Adipose tissue (tissue), 3 donors: Measurements from ENCODE around the gene CADPS. TPM values are rescaled to one million over a fixed set of nuclear protein-coding genes. Genes with fewer than 3 reads are reported as not detected.

Experiments used
- H3K27ac ChIP-seq: one replicate; pipeline ENCODE4 v1.5.1; 2013; ENCODE audit warnings: low read depth, low read length
- WGBS, 3 donors: extraction: QIAGEN DNeasy Blood & Tissue Kit; methylation state at CpG; one replicate each; pipeline ENCODE4 v1.1.7; 2013; 5-methylcytosine and 5-hydroxymethylcytosine counted together
- polyA plus RNA-seq, 3 donors: library from polyadenylated mRNA; stranded (reverse); fragments of 200-250 nt; gene quantifications; one replicate each; pipeline ENCODE4 v1.2.3, GENCODE V29; 2013
- donor health status: healthy with polysubstance abuse.
- donor health status: Bipolar disorder and iron deficiency.
- donor health status: healthy.

The CADPS gene
- polyA plus RNA-seq, 3 donors: 0.04 to 10.5 TPM; not detected in 1

DNA sequence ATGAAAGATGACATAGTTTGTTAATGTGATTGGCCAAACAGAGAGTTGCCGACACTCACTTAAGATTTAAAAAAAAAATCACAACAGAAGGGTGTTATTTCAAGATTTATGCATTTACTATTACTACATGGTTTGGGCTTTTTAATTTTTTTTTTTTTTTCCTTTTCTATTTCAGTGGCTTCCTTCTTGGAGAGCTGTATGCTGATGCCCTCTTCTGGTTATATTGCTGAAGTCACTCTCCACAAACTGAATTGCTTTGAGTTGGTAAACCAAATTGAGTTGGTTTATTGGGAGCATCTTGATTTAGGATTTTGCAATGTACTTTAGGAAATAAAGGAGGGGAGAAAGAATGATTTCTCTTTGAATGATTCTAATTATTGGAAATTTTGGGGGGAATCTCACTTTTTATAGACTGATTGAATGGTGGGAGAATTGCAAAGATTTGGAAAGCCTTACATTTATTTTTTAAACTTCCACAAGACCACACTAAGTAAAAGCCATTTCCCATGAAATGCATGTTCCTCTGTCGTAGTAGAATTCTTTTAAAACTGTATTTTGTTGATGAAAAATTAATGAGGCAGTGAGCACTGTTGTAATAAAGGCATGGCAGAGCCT lies 315.3 kb downstream of the CADPS start:
- no peak overlapping the region for H3K27ac ChIP-seq
- 17 to 33% (median 28%) methylated on average over 2 of the region's 2 CpGs for WGBS, 3 donors

DNA sequence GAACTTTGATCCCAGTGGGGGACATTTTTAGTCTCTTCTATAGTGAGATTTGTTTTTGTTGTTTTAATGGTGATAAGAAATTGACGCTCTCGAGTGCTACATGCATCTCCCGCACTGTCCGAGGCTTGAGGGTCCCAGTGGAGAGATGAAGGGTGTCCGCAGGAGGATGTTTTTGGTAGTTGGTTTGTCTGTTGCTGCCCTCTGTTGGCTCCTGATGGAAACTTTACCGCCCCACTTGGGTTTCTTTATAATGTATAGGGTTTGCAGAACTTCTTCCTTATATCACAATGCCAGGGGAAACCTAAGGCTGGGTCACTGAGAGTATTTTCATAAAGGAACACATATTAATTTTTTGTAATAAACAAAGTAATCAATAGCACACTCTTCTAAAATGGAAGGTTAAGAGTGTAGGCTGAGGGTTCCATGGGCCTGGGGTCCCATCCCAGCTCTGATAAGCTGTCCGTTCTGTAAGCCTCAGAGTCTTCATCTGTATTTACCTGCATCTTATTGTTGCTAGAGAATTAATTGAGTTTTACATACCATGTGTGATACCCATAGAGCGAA lies 316.6 kb downstream of the CADPS start:
- WGBS, 3 donors: 28 to 41% (median 31%) methylated on average over 8 of the region's 8 CpGs
- H3K27ac ChIP-seq: no peak overlapping the region

DNA sequence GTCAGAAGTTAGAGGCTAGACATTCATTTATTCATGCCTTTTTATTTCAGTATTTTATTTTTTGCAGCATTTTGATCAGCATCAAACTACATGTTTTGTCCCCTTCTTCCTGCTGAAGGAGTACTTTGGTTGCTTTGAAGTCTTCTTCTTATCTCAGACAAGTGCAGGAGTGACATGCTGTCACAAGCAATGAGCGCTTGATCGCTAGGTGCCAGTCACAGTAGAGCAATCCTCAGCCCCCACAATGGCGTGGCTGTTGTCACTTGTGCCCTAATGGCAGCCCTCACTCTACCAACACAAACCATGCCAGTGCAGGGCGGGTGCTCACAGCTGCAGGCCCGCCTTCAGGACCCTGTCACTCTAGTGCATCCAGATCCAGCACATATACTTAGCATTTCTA lies 317.2 kb downstream of the CADPS start:
- no peak overlapping the region for H3K27ac ChIP-seq
- WGBS, 3 donors: 84 to 91% (median 87%) methylated on average over 5 of the region's 5 CpGs

DNA sequence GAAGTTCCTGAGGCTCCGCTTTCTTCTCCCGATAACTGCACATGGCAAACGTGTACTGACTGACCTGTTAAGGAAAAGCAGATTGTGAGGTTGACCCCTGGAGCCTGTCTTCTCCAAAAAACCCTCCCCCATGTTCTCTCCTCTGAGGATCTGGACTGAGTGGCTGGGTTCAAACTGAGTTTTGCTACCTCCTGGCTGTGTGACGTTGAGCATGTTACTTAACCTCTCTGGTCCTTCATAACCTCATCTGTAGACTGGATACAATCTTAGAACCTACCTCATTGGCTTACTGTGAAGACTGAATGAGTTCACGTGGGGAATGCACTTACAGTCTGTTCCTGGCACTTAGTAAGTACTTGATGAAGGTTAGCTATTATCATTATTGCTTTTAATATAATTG lies 317.8 kb downstream of the CADPS start:
- 68 to 79% (median 73%) methylated on average over 5 of the region's 5 CpGs for WGBS, 3 donors
- H3K27ac ChIP-seq: no peak overlapping the region

DNA sequence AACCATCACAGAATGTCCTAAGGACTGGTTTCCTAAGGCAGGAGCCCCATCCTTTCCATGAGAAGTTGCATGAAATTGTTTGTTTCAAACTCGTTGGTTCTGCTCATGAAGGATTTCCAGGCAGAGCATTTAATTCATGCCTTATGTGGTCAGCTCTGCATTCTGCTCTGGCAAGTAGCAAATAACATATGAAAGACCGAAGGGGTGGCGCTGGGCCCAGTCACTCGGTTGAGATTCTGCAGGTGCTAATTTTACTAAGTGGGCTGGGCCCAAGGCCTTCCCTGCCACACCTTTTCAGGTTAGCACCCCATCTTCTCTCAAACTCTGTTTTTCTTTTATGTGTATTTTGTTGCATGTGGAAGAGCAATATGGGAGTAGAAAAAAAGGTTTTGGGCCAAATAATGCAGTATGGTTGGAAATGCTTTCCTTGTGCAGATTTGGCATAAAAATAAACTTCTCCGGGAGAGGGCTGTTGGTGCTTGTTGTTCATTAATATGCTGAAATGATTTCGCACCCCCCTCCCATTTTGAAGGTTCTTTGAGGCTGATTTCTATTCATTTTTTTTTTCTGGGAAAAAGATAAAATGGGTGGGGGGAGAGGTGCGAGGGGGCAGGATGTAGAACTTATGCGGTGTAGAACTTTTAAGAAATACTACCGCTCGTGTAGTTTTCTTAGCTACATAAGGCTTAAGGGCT lies 318.9 kb downstream of the CADPS start:
- no peak overlapping the region for H3K27ac ChIP-seq
- WGBS, 3 donors: 65 to 72% (median 67%) methylated on average over 10 of the region's 10 CpGs

DNA sequence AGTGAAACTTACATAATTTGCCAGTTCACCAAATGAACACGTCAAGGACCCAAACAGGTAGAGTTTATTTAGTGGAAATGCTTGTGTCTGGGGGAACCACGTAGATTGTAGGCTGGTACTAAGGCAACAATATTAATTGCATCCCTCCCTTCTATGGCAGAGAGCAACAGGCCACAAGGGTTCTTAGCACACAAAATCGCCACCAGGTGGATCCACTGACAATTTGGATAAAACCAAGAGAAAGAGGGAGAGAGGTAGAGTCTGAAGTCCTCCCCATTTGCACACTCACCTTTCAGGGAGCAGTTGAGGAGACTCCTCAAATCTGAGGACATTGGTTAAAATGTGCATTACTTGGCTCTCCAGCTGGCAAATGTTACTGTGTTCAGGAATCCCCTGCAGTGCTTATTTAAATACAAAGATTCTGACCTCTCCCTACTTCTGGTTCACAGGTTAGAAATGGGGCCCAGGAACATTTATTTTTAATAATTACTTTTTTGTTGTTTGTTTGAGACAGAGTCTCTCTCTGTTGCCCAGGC lies 320.9 kb downstream of the CADPS start:
- WGBS, 3 donors: 57 to 76% (median 60%) methylated on average over 3 of the region's 3 CpGs
- no peak overlapping the region for H3K27ac ChIP-seq

DNA sequence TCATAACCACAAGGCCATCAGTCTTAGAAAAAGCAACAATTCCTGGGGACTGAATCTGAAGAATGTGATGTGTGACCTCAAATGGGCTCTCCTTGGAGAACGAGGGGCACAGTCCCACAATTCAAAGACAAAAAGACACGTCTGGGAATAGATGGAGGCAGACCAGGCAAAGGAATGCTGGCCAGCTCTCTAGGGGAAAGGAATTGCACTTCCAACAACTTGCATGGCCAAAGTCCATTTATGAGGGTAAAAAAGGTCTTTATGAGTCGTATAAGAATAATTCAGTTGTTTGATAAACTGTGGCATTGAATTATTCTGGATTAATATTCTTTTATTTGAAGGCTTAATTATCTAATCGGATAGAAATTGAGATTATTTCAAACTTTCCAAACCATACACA lies 321.4 kb downstream of the CADPS start:
- no peak overlapping the region for H3K27ac ChIP-seq
- WGBS, 3 donors: 60 to 75% (median 67%) methylated on average over 4 of the region's 4 CpGs

DNA sequence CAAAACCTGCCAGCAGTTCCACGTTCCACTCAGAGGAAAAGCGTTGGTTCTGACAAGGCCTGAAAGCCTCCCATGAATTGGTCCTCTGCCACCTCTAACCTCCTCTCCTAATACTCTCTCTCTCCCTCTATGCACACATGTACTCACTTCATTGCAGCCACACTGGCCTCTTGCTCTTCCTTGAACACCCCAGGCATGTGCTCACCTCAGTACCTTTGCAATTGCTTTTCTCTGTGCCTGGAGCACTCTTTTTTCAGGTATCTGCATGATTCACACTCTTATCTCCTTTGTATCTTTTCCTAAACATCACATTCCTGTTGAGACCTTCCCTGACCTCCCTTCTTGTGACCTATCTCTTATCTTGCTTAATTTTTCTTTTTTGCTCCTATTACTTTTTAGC lies 323.7 kb downstream of the CADPS start:
- H3K27ac ChIP-seq: no peak overlapping the region
- WGBS, 3 donors: 81 to 88% (median 88%) methylated on average over 2 of the region's 2 CpGs

DNA sequence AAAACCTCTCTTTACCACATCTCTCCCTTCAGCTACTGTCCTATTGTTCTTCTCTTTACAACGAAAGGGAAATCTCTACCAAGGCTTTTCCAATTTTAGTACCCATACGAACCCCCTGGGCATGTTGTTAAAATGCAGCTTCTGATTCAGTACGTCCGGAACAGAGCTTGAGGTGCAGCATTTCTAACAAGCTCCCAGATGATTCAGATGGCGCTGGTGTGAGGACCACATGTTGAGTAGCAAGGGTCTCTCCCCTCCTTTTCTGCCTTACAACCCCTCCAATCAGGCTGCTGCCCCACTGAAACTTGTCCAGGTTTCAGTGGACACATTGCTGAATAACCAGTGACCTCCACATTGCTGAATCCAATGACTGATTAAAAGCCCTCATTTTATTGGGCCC lies 324.8 kb downstream of the CADPS start:
- no peak overlapping the region for H3K27ac ChIP-seq
- WGBS, 3 donors: 73 to 77% (median 73%) methylated on average over 5 of the region's 5 CpGs

DNA sequence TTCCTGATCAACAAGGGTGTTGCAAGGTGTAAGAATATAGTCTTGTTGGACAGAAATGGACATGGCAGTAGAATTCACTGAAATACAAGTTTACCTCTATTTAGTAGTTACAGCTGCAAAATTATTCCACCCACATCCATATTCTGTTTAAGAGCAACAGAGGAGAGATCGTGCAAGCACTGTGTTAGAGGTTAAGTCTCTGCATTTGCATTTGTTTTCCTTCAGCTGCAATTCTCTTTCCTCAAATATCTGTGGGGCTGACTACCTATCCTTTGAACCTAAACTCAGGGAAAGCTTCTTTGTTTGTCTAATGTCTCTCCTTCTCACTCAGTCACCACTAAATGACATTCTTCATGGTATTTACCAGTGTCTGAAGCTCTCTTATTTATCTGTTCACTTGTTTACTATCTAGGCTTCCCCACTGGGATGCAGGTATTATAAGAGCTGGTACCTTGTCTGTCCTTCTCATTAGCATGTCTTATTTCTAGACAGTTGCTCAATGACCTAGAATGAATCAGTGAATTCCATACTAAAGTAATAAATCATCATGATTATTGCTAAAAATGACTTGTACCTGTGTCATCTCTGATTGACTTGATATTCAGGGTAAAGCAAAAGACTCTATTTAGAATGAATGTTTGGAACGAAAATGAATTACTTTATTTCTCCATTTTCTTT lies 326.5 kb downstream of the CADPS start:
- WGBS, 3 donors: 50 to 66% (median 57%) methylated on average over 2 of the region's 2 CpGs
- H3K27ac ChIP-seq: no peak overlapping the region

DNA sequence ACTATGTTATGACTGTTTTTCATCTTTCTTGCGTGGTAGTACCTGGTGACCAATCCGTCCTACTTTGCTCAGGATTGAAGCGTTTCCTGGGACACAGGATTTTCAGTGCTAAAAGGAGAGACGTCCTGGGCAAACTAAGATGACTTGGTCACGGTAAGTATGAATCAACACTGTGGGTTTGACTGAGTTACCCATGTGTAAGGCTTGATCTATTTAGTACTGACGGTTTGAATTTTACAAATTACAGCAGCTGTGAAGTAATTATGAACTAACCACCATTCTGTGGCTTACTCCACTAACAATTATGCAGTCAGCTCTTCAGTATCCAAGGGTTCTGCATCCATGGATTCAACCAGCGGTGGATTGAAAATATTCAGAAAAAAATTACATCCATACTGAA lies 328.9 kb downstream of the CADPS start:
- WGBS, 3 donors: 80 to 83% (median 83%) methylated on average over 7 of the region's 7 CpGs
- H3K27ac ChIP-seq: no peak overlapping the region

DNA sequence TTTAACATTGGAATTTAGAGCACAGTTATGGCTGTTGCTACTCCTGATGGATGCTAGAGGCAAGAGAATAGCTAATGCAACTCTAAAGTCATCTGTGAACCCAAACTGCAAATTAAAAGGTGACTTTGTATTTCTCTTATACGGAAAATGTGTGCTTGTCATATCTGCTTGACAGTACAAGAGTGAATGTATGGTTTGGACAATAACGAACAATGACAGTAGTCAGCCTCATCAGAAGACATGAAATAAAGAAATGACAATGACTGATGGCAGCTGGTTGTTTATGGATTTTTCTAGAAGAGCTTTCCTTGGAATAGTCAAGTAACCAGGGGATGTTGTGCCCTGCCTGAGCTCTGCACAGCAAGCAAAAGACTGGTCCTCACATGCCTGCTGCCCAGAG lies 333.0 kb downstream of the CADPS start:
- H3K27ac ChIP-seq: no peak overlapping the region
- WGBS, 3 donors: 83 to 94% (median 86%) methylated on average over 2 of the region's 2 CpGs

DNA sequence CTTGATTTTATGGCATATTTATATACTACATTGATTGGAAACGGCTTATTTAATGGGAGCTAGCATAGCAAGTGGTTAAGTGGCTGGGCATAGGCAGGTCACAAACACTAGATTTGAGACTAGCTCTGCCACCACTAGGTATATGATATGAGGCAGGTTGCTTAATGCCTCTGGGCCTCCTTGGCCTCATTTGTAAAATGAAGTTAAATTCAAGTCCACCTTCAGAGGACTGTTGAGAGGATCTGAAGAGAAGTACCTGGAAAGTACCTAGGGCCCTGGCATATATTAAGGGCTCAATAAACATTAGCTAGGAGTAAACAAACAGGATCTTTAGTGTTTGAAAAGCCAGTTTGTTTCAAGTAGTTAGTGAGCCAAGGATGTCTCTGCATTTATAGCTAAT lies 335.5 kb downstream of the CADPS start:
- WGBS, 3 donors: 75 to 100% (median 83%) methylated on average over 1 of the region's 1 CpG
- H3K27ac ChIP-seq: no peak overlapping the region

DNA sequence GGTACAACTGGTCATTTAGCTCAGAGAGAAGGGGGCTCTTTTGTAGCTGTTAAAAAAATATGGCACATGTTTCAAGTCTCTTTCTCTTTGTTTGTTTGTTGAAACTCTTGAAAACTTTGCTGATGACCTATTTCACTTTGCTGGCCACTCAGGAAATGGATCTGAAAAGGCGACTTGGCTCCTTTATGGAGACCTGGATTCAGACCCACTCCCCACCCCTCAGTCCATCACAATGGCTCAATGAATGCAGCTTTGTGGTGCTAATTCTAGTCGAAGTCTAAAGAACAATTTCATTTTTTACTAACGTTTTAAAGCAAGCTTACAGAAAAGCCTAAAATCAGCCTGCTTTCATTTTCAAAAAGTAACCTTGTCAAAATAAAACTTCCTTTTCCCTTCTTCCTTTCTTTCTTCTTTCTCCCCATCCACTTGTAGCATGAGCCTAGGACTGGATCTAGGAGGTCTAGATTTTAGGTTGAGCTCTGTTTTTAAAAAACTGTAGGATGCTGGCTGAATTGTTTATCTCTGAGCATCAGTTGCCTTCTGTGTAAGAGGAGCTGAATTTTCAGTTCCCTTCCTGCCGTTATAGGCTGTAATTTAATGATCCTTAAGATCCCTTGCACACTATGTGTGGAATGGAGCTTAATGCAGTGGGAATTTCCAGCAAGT lies 336.4 kb downstream of the CADPS start:
- no peak overlapping the region for H3K27ac ChIP-seq
- WGBS, 3 donors: 22 to 45% (median 22%) methylated on average over 4 of the region's 4 CpGs

DNA sequence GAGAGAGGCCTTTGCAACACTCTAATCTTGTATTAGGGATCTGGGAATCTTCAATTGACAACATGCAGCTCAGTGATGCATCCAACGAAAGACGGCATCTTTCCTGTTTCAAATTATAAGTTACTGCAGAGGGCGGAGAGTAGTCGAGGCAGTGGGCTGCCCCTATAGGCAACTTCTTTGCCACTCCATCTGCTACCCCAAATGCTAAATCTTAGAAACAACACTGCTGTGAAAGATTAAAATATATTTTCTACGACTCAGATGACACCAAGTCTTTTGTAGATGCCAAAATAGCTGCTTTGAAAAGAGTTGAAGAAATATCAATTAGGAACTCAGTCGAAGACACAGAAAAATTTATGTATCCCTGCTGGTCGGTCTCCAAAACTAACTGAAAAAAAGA lies 340.9 kb downstream of the CADPS start:
- WGBS, 3 donors: 79 to 86% (median 79%) methylated on average over 7 of the region's 7 CpGs
- no peak overlapping the region for H3K27ac ChIP-seq

DNA sequence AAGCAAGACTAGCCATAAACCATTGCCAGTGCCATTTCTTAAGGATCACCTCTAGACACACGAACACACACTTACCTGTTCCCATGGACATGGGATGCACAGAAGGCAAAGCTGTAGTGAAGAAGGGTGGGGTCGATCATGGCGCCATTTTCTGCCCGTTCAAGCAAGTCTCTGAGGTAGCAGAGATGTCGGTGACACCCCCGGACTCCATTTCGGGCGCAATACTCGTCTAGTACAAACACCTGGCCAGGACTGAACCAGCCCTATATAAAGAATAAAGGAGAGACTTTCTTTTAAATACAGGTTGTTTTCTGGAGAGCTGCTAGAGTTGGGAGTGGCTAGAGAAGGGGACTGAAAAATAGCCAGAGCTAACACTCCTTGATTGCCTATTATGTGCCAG lies 342.4 kb downstream of the CADPS start:
- H3K27ac ChIP-seq: no peak overlapping the region
- 84 to 89% (median 89%) methylated on average over 9 of the region's 9 CpGs for WGBS, 3 donors

DNA sequence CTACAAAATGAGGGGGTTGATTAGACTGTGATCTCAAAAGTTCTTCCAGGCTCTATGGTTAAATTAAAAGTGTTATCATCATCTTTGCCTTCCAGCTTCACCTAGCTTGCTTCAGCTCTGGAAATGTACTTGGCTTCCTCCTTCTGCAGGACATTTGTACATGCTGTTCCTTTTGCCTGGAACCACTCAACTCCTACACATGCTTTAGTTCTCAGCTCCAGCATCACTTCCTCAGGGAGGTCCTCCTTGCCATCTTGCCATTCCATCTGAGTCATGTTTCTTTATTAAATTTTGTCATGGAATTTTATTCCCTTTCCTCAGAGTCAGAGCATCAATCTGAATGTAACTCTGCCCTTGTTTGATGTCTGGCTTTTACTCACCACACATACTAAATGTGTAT lies 343.2 kb downstream of the CADPS start:
- H3K27ac ChIP-seq: no peak overlapping the region

DNA sequence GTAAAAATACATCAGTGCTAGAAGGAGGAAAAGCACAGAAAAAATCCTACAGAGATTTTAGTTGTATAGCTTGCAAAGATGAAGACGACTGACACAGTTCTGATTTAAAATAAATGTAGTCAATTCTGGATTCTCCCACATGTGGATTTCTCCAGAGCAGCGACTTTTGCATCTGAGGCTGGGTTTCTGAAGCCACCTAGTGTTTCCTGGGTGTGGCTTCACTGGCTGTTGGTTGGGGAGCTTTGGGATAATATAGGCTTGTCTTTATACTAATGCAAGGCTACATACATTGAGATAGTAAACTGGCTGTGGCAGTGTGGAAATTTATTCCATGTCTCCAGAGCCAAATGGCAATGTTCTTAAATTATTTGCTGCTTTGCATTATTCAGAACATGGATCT lies 343.7 kb downstream of the CADPS start:
- WGBS, 3 donors: 32 to 47% (median 33%) methylated on average over 2 of the region's 2 CpGs

DNA sequence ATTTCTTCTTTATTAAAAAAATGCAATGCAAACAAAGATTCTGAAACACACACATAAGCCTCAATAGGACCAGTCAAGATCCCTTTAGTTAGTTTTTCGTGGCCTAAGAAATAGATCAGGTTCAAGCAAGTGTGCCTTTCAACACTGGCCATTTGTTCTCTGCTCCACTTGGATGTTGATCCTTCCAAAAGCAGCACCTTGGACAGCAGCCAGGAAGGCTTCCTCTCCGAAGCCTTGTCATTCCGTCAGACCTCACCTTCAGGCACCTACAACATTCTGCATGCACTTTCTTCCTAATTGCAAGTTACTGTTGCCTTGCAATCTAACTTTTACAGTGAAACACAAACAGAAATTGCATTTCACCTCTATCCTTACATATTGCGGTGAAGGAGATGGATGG lies 346.0 kb downstream of the CADPS start:
- no peak overlapping the region for H3K27ac ChIP-seq
- WGBS, 3 donors: 30 to 62% (median 34%) methylated on average over 4 of the region's 4 CpGs

More for the DNA sequence above, 343.7 kb downstream of the CADPS start:
- no peak overlapping the region for H3K27ac ChIP-seq
